B cell (primary cell): ENCODE results near the gene MARVELD1.

ENCODE experiments used
- CTCF ChIP-seq: fragments of 200-600 bp; IDR thresholded peaks from one replicate; pipeline ENCODE4 v1.8.0; 2022; ENCODE audit warnings: antibody characterized with exemption, mild to moderate bottlenecking
- EZH2 ChIP-seq: IDR thresholded peaks from 2 replicates; pipeline ENCODE4 v1.6.1; 2012; ENCODE audit warnings: borderline replicate concordance, low read depth, mild to moderate bottlenecking, moderate library complexity, low read length; ENCODE audit not compliant: insufficient read depth, poor library complexity, severe bottlenecking

GRCh38 chr10:97719602-97720001 lies 6.1 kb downstream of the MARVELD1 start:
- TF ChIP-seq EZH2 (no peak), CTCF (no peak)
